ENCODE measurements around the gene KLRF1. TPM values are rescaled to one million over a fixed set of nuclear protein-coding genes. Genes with fewer than 3 reads are reported as not detected.
"Not testable (repeated sequence)": the region's sequence is repeated elsewhere in the genome, so short reads cannot be mapped to it uniquely, and the experiment has no call there.

KLRF1 gene
- total RNA-seq, 1 donor from 2014 or later: not detected

- TF ChIP-seq, protein P1, sequence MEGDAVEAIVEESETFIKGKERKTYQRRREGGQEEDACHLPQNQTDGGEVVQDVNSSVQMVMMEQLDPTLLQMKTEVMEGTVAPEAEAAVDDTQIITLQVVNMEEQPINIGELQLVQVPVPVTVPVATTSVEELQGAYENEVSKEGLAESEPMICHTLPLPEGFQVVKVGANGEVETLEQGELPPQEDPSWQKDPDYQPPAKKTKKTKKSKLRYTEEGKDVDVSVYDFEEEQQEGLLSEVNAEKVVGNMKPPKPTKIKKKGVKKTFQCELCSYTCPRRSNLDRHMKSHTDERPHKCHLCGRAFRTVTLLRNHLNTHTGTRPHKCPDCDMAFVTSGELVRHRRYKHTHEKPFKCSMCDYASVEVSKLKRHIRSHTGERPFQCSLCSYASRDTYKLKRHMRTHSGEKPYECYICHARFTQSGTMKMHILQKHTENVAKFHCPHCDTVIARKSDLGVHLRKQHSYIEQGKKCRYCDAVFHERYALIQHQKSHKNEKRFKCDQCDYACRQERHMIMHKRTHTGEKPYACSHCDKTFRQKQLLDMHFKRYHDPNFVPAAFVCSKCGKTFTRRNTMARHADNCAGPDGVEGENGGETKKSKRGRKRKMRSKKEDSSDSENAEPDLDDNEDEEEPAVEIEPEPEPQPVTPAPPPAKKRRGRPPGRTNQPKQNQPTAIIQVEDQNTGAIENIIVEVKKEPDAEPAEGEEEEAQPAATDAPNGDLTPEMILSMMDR (IDR thresholded peaks at IDR 0.05; ENCODE audit: unreplicated experiment): no peak
- Mint-ChIP-seq H3K4me3 (ENCODE audit: unreplicated experiment) (no peak overlapping the region), H3K4me1 (ENCODE audit: unreplicated experiment) (peaks cover 6% of the 10 kb centered on the region), H3K27ac (ENCODE audit: unreplicated experiment) (no peak overlapping the region), H3K36me3 (ENCODE audit: low read depth, unreplicated experiment) (no peaks in the 10 kb centered on the region), H3K9me3 (ENCODE audit: unreplicated experiment) (no peaks in the 10 kb centered on the region), H3K27me3 (ENCODE audit: unreplicated experiment) (no peaks in the 10 kb centered on the region)
- DNase-seq (ENCODE audit: low spot score): no peak
Measured at GRCh38 chr12:9872742-9873141, 45.5 kb downstream of the KLRF1 start.

GRCh38 chr12:9876120-9876519 lies 48.8 kb downstream of the KLRF1 start:
- H3K4me1 Mint-ChIP-seq (ENCODE audit: unreplicated experiment); H3K27ac Mint-ChIP-seq (ENCODE audit: unreplicated experiment); H3K27me3 Mint-ChIP-seq (ENCODE audit: unreplicated experiment); DNase-seq (ENCODE audit: low spot score); H3K36me3 Mint-ChIP-seq (ENCODE audit: low read depth, unreplicated experiment); H3K4me3 Mint-ChIP-seq (ENCODE audit: unreplicated experiment); H3K9me3 Mint-ChIP-seq (ENCODE audit: unreplicated experiment): not testable (repeated sequence)

DNA sequence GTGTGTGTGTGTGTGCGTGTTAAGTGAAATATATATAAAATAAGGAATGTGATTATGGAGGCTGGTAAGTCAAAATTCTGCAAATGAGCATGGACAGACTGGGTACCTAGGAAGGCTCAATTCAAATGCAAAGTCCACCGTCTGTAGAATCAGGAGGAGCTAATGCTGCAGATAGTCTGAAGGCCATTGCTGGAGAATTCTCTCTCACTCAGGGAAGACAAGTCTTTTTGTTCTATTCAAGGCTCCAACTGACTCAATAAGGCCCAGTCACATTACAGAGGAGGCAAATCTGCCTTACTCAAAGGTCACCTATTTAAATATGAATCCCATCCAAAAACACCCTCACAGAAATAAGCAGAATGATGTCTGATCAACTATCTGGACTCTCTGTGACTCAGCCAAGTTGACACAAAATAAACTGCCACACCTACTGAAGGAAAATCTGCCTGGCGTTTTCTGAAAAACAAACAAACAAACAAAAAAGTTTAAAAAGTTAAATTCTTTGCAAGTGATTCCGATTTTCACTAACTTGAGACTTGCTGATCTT lies 53.3 kb downstream of the KLRF1 start:
- Mint-ChIP-seq H3K27me3 (ENCODE audit: unreplicated experiment) (peaks cover 2% of the 10 kb centered on the region), H3K27ac (ENCODE audit: unreplicated experiment) (no peak overlapping the region), H3K4me3 (ENCODE audit: unreplicated experiment) (no peak overlapping the region), H3K9me3 (ENCODE audit: unreplicated experiment) (no peaks in the 10 kb centered on the region), H3K4me1 (ENCODE audit: unreplicated experiment) (no peaks in the 10 kb centered on the region), H3K36me3 (ENCODE audit: low read depth, unreplicated experiment) (no peaks in the 10 kb centered on the region)
- TF ChIP-seq, protein P1 (IDR thresholded peaks at IDR 0.05; ENCODE audit: unreplicated experiment): no peak
- no peak for DNase-seq (ENCODE audit: low spot score)

- TF ChIP-seq, protein P1 (IDR thresholded peaks at IDR 0.05; ENCODE audit: unreplicated experiment): no peak
- Mint-ChIP-seq H3K36me3 (ENCODE audit: low read depth, unreplicated experiment) (no peaks in the 10 kb centered on the region), H3K9me3 (ENCODE audit: unreplicated experiment) (no peaks in the 10 kb centered on the region), H3K4me3 (ENCODE audit: unreplicated experiment) (no peak within 1 kb of the TSS), H3K27ac (ENCODE audit: unreplicated experiment) (no peak within 1 kb of the TSS), H3K4me1 (ENCODE audit: unreplicated experiment) (no peaks in the 10 kb centered on the region), H3K27me3 (ENCODE audit: unreplicated experiment) (peaks cover 2% of the 10 kb centered on the region)
- no peak for DNase-seq (ENCODE audit: low spot score)
Measured at GRCh38 chr12:9881246-9881645, 54.0 kb downstream of the KLRF1 start, which contains the start of gene KLRF2. Gene KLRF2 (plus strand): TSS chr12:9881489. CDS start chr12:9881596, 107 bp downstream.

DNA sequence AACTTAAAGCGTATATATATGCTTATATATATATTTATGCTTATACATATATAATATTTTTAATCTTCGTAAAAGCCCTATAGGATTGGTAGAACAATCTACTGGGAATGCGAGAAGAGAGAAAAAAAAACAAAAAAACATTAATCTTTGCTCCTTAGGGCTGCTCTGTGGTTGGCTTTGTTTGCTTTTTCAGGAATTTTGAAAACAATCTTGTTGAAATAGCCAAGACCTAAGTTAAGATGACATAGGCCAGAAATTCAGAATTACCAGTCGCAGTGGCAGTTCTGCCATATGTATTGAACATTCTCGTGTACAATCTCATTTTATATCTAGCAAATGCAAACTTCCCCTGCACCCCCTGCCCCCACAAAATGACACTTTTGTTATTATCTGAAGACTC lies 54.7 kb downstream of the KLRF1 start:
- TF ChIP-seq, protein P1 (IDR thresholded peaks at IDR 0.05; ENCODE audit: unreplicated experiment): no peak
- Mint-ChIP-seq H3K27me3 (ENCODE audit: unreplicated experiment) (peaks cover 2% of the 10 kb centered on the region), H3K27ac (ENCODE audit: unreplicated experiment) (no peak overlapping the region), H3K4me1 (ENCODE audit: unreplicated experiment) (no peaks in the 10 kb centered on the region), H3K4me3 (ENCODE audit: unreplicated experiment) (no peak overlapping the region), H3K36me3 (ENCODE audit: low read depth, unreplicated experiment) (no peaks in the 10 kb centered on the region), H3K9me3 (ENCODE audit: unreplicated experiment) (no peaks in the 10 kb centered on the region)
- DNase-seq (ENCODE audit: low spot score): no peak
